IMR-90 (cell line): Measurements from ENCODE around the gene GFPT1. TPM values are rescaled to one million over a fixed set of nuclear protein-coding genes. Genes with fewer than 3 reads are reported as not detected.

Experiments
- ATAC-seq: fragments of 200-7000 bp; cut with Tn5 transposase; 2 replicates; pipeline ENCODE4 v1.9.1; 2020; ENCODE audit warnings: low read depth, mild to moderate bottlenecking, moderate library complexity
- BruUV-seq: library from RNA; stranded (reverse); fragments of 400-500 nt; replicated peaks from 2 replicates; lab custom pipeline; 2021; lab: Mats Ljungman, UMichigan
- CTCF ChIA-PET: fragments of 300-600 bp; formaldehyde crosslinking; extraction: SDS; loops from one replicate; lab custom pipeline; 2021; ENCODE audit warnings: antibody characterized with exemption; lab: Yijun Ruan, JAX
- POLR2A ChIA-PET: fragments of 300-600 bp; sonication (Branson Sonifier 250); formaldehyde crosslinking; loops from one replicate; lab custom pipeline; 2022; ENCODE audit warnings: antibody characterized with exemption; ENCODE audit not compliant: unreplicated experiment; lab: Charles Lee
- DNase-seq: peaks from one replicate; pipeline ENCODE4 v3.0.0; 2013
- H2AFZ ChIP-seq: replicated peaks from 2 replicates; pipeline ENCODE3; 2013; ENCODE audit warnings: low read length, mild to moderate bottlenecking; ENCODE audit not compliant: poor library complexity
- H2AK5ac ChIP-seq: 2 replicates; pipeline ENCODE4 v1.6.1; 2013; ENCODE audit warnings: low read depth, low read length, inconsistent platforms
- H2AK9ac ChIP-seq: replicated peaks from 2 replicates; pipeline ENCODE3; 2013; ENCODE audit warnings: mild to moderate bottlenecking, low read depth, low read length, moderate library complexity; ENCODE audit not compliant: poor library complexity
- H2BK120ac ChIP-seq: 2 replicates; pipeline ENCODE4 v1.6.1; 2013; ENCODE audit warnings: low read depth, low read length, inconsistent platforms
- H2BK15ac ChIP-seq: 3 replicates; pipeline ENCODE4 v1.6.1; 2013; ENCODE audit warnings: low read depth, low read length, inconsistent platforms
- H2BK20ac ChIP-seq: 2 replicates; pipeline ENCODE4 v1.6.1; 2013; ENCODE audit warnings: low read depth, mild to moderate bottlenecking, inconsistent platforms, low read length, moderate library complexity
- H2BK5ac ChIP-seq: 2 replicates; pipeline ENCODE4 v1.6.1; 2013; ENCODE audit warnings: mild to moderate bottlenecking, low read depth, low read length, inconsistent platforms; ENCODE audit not compliant: poor library complexity, severe bottlenecking
- H3K14ac ChIP-seq: replicated peaks from 2 replicates; pipeline ENCODE4 v1.6.1; 2013; ENCODE audit warnings: low read depth, low read length, inconsistent platforms
- H3K18ac ChIP-seq: 2 replicates; pipeline ENCODE4 v1.6.1; 2013; ENCODE audit warnings: low read depth, low read length, control low read depth
- H3K23ac ChIP-seq: 2 replicates; pipeline ENCODE4 v1.6.1; 2013; ENCODE audit warnings: low read depth, low read length, inconsistent platforms
- H3K27ac ChIP-seq: 2 replicates; pipeline ENCODE4 v1.5.1; 2013; ENCODE audit warnings: mild to moderate bottlenecking, control low read depth, low read length; ENCODE audit not compliant: insufficient read depth
- H3K27me3 ChIP-seq: 2 replicates; pipeline ENCODE4 v1.6.1; 2013; ENCODE audit warnings: low read length; ENCODE audit not compliant: control insufficient read depth, insufficient read depth
- H3K36me3 ChIP-seq: 2 replicates; pipeline ENCODE4 v1.6.1; 2013; ENCODE audit warnings: low read length, mixed read lengths; ENCODE audit not compliant: control insufficient read depth, insufficient read depth
- H3K4ac ChIP-seq: 2 replicates; pipeline ENCODE4 v1.6.1; 2013; ENCODE audit warnings: low read depth, low read length, inconsistent platforms
- H3K4me1 ChIP-seq: 2 replicates; pipeline ENCODE4 v1.6.1; 2013; ENCODE audit warnings: low read length, mixed read lengths; ENCODE audit not compliant: control insufficient read depth, insufficient read depth
- H3K4me2 ChIP-seq: 2 replicates; pipeline ENCODE4 v1.6.1; 2013; ENCODE audit warnings: low read depth, mild to moderate bottlenecking, control low read depth, low read length, moderate library complexity
- H3K4me3 ChIP-seq: 2 replicates; pipeline ENCODE4 v1.5.1; 2013; ENCODE audit warnings: low read depth, mild to moderate bottlenecking, control low read depth, low read length, moderate library complexity; ENCODE audit not compliant: insufficient read depth
- H3K56ac ChIP-seq: 2 replicates; pipeline ENCODE4 v1.6.1; 2013; ENCODE audit warnings: low read length, inconsistent platforms; ENCODE audit not compliant: insufficient read depth; ENCODE audit errors: extremely low read depth
- H3K79me1 ChIP-seq, 2 experiments: 2 replicates each; pipeline ENCODE4 v1.6.1; 2013; ENCODE audit warnings: low read length in 2 of 2, inconsistent platforms in 1 of 2, low read depth in 1 of 2
- H3K9ac ChIP-seq: 2 replicates; pipeline ENCODE4 v1.6.1; 2013; ENCODE audit warnings: low read depth, low read length, control low read depth
- H3K9me1 ChIP-seq: 2 replicates; pipeline ENCODE4 v1.6.1; 2013; ENCODE audit warnings: low read length, inconsistent platforms; ENCODE audit not compliant: insufficient read depth
- H3K9me3 ChIP-seq: 2 replicates; pipeline ENCODE4 v1.6.1; 2013; ENCODE audit warnings: low read length; ENCODE audit not compliant: control insufficient read depth, insufficient read depth
- H4K20me1 ChIP-seq: 2 replicates; pipeline ENCODE4 v1.6.1; 2013; ENCODE audit warnings: low read length, inconsistent platforms; ENCODE audit not compliant: insufficient read depth
- H4K5ac ChIP-seq: 2 replicates; pipeline ENCODE4 v1.6.1; 2013; ENCODE audit warnings: mild to moderate bottlenecking, low read depth, low read length, control low read depth
- H4K8ac ChIP-seq, 2 experiments: 2 replicates each; pipeline ENCODE4 v1.6.1; 2013; ENCODE audit warnings: low read depth in 2 of 2, low read length in 2 of 2, control low read depth in 1 of 2, inconsistent platforms in 1 of 2
- H4K91ac ChIP-seq: 2 replicates; pipeline ENCODE4 v1.6.1; 2013; ENCODE audit warnings: low read depth, low read length, inconsistent platforms; ENCODE audit not compliant: insufficient read depth
- CEBPB ChIP-seq: IDR thresholded peaks from 2 replicates; pipeline ENCODE4 v1.6.1; 2012; ENCODE audit warnings: low read depth, low read length, improper control_type of control experiment
- NFE2L2 ChIP-seq: fragments of 150-350 bp; IDR thresholded peaks from 2 replicates; pipeline ENCODE4 v1.6.1; 2016; ENCODE audit warnings: low read depth, mild to moderate bottlenecking, low read length
- WGBS, 2 experiments: methylation state at CpG; one replicate each; pipeline versions ENCODE4 v1.1.5 to v1.1.7; 2013; ENCODE audit warnings: missing lambda C conversion rate in 2 of 2; ENCODE audit not compliant: insufficient read length in 1 of 2; ENCODE audit errors: extremely low coverage in 2 of 2; 5-methylcytosine and 5-hydroxymethylcytosine counted together
- dilution Hi-C: fragments of 300-500 bp; cut with HindIII; formaldehyde crosslinking; loops from one replicate; pipeline ENCODE4 v1.14.3; 2018; ENCODE audit warnings: low sequenced_read_pairs; ENCODE audit not compliant: unreplicated experiment
- in situ Hi-C: fragments of 300-500 bp; cut with MboI; formaldehyde crosslinking; loops from 3 replicates; pipeline ENCODE4 v1.14.3; 2019; ENCODE audit warnings: low sequenced_read_pairs, inconsistent platforms, mixed read lengths
- intact Hi-C: fragments of 100-400 bp; cut with micrococcal nuclease; formaldehyde crosslinking; loops from 2 replicates; pipeline ENCODE4 v1.10.0; 2022
- polyA plus RNA-seq, 3 experiments: library from polyadenylated mRNA; depleted of rRNA; stranded (reverse); fragments of >200 nt; gene quantifications; 2 replicates each; pipeline ENCODE4 v1.2.3, GENCODE V29; 2012; ENCODE audit warnings: low replicate concordance in 1 of 3
- total RNA-seq: library from RNA; depleted of rRNA; stranded (reverse); fragments of >200 nt; gene quantifications from 2 replicates; pipeline ENCODE4 v1.2.3, GENCODE V29; 2012

GFPT1 gene
- total and polyA plus RNA-seq, 2 of the 4 experiments (the other 2 are of a cell fraction) = 23.5 to 52.9 TPM

- in situ Hi-C loops = no loop called here
- H2AFZ ChIP-seq = no peak overlapping the region
- no peak for ATAC-seq
- TF ChIP-seq CEBPB = peak; percentile 74
- no peak for TF ChIP-seq NFE2L2
- H3K18ac ChIP-seq = no peak overlapping the region
- peak overlapping the region; percentile 5; the same call in 1 of the 2 replicates for H2BK120ac ChIP-seq
- H3K4me3 ChIP-seq = no peak overlapping the region
- intact Hi-C loops = no loop called here
- H4K20me1 ChIP-seq = no peaks in the 10 kb centered on the region
- H3K4ac ChIP-seq = no peak overlapping the region
- H3K9me1 ChIP-seq = peaks cover 32% of the 10 kb centered on the region
- ChIA-PET CTCF (no interaction called here), POLR2A (no interaction called here)
- no peak overlapping the region for H3K9ac ChIP-seq
- H2AK9ac ChIP-seq = no peak overlapping the region
- no CpG with 5 or more reads among the region's 3 CpGs for WGBS, 2 experiments
- no peak overlapping the region for H2BK20ac ChIP-seq
- H3K27me3 ChIP-seq = no peaks in the 10 kb centered on the region
- peaks cover 0 to 4% of the 10 kb centered on the region in 2 experiments; a peak in 1 of 4 replicates for H3K79me1 ChIP-seq
- 0 out of 3 replicates have a peak overlapping the region, but pooled peaks have one; percentile 4 for H2BK15ac ChIP-seq
- H2BK5ac ChIP-seq = no peak overlapping the region
- DNase-seq = no peak
- no peak overlapping the region for H3K27ac ChIP-seq
- no peak overlapping the region for H4K8ac ChIP-seq
- H4K5ac ChIP-seq = no peak overlapping the region
- peaks cover 21% of the 10 kb centered on the region for H3K4me1 ChIP-seq
- H3K56ac ChIP-seq = no peak overlapping the region
- peaks cover 5% of the 10 kb centered on the region for H3K9me3 ChIP-seq
- H3K14ac ChIP-seq = no peak overlapping the region
- H4K91ac ChIP-seq = no peak overlapping the region
- H2AK5ac ChIP-seq = no peak overlapping the region
- no TSS peak for BruUV-seq
- dilution Hi-C loops = loop anchor here (25.0 kb wide), 1 partner anchor 288 kb away; the partner anchor contains the start of gene ANTXR1
- no peak overlapping the region for H3K4me2 ChIP-seq
- H3K23ac ChIP-seq = no peak overlapping the region
- H3K36me3 ChIP-seq = no peaks in the 10 kb centered on the region
Measured at GRCh38 chr2:69300650-69301049, 86.4 kb downstream of the GFPT1 start.
